OCI-LY1 (cell line): Measurements from ENCODE around the gene ABTB2.

Source experiments
- H2AFZ ChIP-seq: fragments of 200-600 bp; sonication (generic), shearing (Covaris generic); 2 replicates; pipeline ENCODE4 v1.6.0; 2014; ENCODE audit warnings: antibody characterized with exemption, mild to moderate bottlenecking, low read length
- H3F3A ChIP-seq: fragments of 200-600 bp; sonication (generic), shearing (Covaris generic); 2 replicates; pipeline ENCODE4 v1.6.0; 2014; ENCODE audit warnings: mild to moderate bottlenecking, antibody characterized with exemption, low read length, moderate library complexity; ENCODE audit not compliant: insufficient read depth
- H3K27ac ChIP-seq: fragments of 200-600 bp; sonication (generic); 2 replicates; pipeline ENCODE4 v1.5.1; 2014; ENCODE audit warnings: low read length, mixed run types, mild to moderate bottlenecking, low read depth; ENCODE audit not compliant: poor library complexity, severe bottlenecking
- H3K27me3 ChIP-seq: fragments of 200-600 bp; sonication (generic); 2 replicates; pipeline ENCODE4 v1.6.0; 2014; ENCODE audit warnings: antibody characterized with exemption, mild to moderate bottlenecking, low read length, moderate library complexity; ENCODE audit not compliant: insufficient read depth
- H3K36me3 ChIP-seq: fragments of 200-600 bp; sonication (generic); 2 replicates; pipeline ENCODE4 v1.6.1; 2014; ENCODE audit warnings: mild to moderate bottlenecking, antibody characterized with exemption, low read length, moderate library complexity, mixed read lengths; ENCODE audit not compliant: insufficient read depth
- H3K4me1 ChIP-seq: fragments of 200-600 bp; sonication (generic); 2 replicates; pipeline ENCODE4 v1.5.1; 2014; ENCODE audit warnings: mild to moderate bottlenecking, low read length, moderate library complexity; ENCODE audit not compliant: insufficient read depth, severe bottlenecking
- H3K4me2 ChIP-seq: fragments of 200-600 bp; sonication (generic), shearing (Covaris generic); 2 replicates; pipeline ENCODE4 v1.6.1; 2014; ENCODE audit warnings: low read length
- H3K4me3 ChIP-seq: fragments of 200-600 bp; sonication (generic); 2 replicates; pipeline ENCODE4 v1.5.1; 2014; ENCODE audit warnings: low read length, low read depth, mild to moderate bottlenecking, mixed read lengths; ENCODE audit not compliant: poor library complexity, severe bottlenecking
- H3K79me2 ChIP-seq: fragments of 200-600 bp; shearing (Covaris generic); 2 replicates; pipeline ENCODE4 v1.6.1; 2016; ENCODE audit warnings: mixed run types, low read length, mixed read lengths; ENCODE audit not compliant: insufficient read depth
- H3K9ac ChIP-seq: fragments of 200-600 bp; sonication (generic), shearing (Covaris generic); 2 replicates; pipeline ENCODE4 v1.6.1; 2014; ENCODE audit warnings: mild to moderate bottlenecking, low read length, mixed read lengths
- H3K9me2 ChIP-seq: fragments of 200-600 bp; sonication (generic), shearing (Covaris generic); 2 replicates; pipeline ENCODE4 v1.6.1; 2014; ENCODE audit warnings: low read depth, mild to moderate bottlenecking, low read length, mixed read lengths
- H3K9me3 ChIP-seq: fragments of 200-600 bp; shearing (Covaris generic); 2 replicates; pipeline ENCODE4 v1.6.1; 2014; ENCODE audit warnings: low read length, mixed read lengths
- H4K20me1 ChIP-seq: fragments of 200-600 bp; sonication (generic), shearing (Covaris generic); 2 replicates; pipeline ENCODE4 v1.6.0; 2016; ENCODE audit warnings: mild to moderate bottlenecking, low read length; ENCODE audit not compliant: insufficient read depth
- EZH2 ChIP-seq: fragments of 200-600 bp; sonication (generic), shearing (Covaris generic); IDR thresholded peaks from 2 replicates; pipeline ENCODE4 v1.8.0; 2017; ENCODE audit warnings: borderline replicate concordance, mixed run types, mild to moderate bottlenecking, antibody characterized with exemption, low read length, moderate library complexity, mixed read lengths
- TF ChIP-seq, protein P1 (sequence below): fragments of 200-600 bp; sonication (generic), shearing (Covaris generic); IDR thresholded peaks from 2 replicates; pipeline ENCODE4 v1.5.1; 2017; ENCODE audit warnings: mild to moderate bottlenecking, antibody characterized with exemption, low read length, moderate library complexity, mixed read lengths

The ABTB2 gene

GRCh38 chr11:34331736-34332135, 26.1 kb downstream of the ABTB2 start:
- Histone ChIP-seq H3K36me3 (no peaks in the 10 kb centered on the region), H3K9ac (no peak overlapping the region), H4K20me1 (no peaks in the 10 kb centered on the region), H3K27ac (no peak overlapping the region), H3K4me3 (no peak overlapping the region), H3K79me2 (no peaks in the 10 kb centered on the region), H3K4me1 (no peaks in the 10 kb centered on the region), H3K4me2 (no peak overlapping the region), H3F3A (no peaks in the 10 kb centered on the region), H2AFZ (no peak overlapping the region), H3K9me3 (no peaks in the 10 kb centered on the region), H3K27me3 (no peaks in the 10 kb centered on the region), H3K9me2 (no peaks in the 10 kb centered on the region)
- no peak for TF ChIP-seq EZH2
- TF ChIP-seq, protein P1, sequence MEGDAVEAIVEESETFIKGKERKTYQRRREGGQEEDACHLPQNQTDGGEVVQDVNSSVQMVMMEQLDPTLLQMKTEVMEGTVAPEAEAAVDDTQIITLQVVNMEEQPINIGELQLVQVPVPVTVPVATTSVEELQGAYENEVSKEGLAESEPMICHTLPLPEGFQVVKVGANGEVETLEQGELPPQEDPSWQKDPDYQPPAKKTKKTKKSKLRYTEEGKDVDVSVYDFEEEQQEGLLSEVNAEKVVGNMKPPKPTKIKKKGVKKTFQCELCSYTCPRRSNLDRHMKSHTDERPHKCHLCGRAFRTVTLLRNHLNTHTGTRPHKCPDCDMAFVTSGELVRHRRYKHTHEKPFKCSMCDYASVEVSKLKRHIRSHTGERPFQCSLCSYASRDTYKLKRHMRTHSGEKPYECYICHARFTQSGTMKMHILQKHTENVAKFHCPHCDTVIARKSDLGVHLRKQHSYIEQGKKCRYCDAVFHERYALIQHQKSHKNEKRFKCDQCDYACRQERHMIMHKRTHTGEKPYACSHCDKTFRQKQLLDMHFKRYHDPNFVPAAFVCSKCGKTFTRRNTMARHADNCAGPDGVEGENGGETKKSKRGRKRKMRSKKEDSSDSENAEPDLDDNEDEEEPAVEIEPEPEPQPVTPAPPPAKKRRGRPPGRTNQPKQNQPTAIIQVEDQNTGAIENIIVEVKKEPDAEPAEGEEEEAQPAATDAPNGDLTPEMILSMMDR, result no peak

DNA sequence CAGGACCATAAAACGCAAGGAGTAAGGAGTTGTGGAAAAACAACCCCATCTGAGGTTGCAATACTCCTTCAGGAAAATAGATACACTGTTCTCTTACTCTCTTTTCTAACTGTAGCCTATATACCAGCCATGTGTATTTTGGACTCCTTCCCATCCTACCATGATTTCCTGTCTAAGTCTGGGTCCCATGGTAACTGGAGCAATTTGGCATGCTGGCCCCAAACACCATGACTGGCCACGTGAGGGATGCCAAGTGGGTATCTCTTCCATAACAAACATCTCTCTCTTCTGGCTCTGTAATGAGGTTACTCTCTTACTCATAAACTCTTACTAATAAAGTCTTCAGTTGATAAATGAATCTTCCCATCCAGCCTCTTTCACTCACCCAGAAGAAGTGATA, 26.5 kb downstream of the ABTB2 start:
- Histone ChIP-seq H3K27me3 (no peaks in the 10 kb centered on the region), H4K20me1 (no peaks in the 10 kb centered on the region), H3K4me2 (no peak overlapping the region), H3K4me1 (no peaks in the 10 kb centered on the region), H3K4me3 (no peak overlapping the region), H2AFZ (no peak overlapping the region), H3K9ac (no peak overlapping the region), H3K36me3 (no peaks in the 10 kb centered on the region), H3K27ac (no peak overlapping the region), H3F3A (no peaks in the 10 kb centered on the region), H3K9me2 (no peaks in the 10 kb centered on the region), H3K9me3 (no peaks in the 10 kb centered on the region), H3K79me2 (no peaks in the 10 kb centered on the region)
- TF ChIP-seq, protein P1, result no peak
- TF ChIP-seq EZH2, result no peak

DNA sequence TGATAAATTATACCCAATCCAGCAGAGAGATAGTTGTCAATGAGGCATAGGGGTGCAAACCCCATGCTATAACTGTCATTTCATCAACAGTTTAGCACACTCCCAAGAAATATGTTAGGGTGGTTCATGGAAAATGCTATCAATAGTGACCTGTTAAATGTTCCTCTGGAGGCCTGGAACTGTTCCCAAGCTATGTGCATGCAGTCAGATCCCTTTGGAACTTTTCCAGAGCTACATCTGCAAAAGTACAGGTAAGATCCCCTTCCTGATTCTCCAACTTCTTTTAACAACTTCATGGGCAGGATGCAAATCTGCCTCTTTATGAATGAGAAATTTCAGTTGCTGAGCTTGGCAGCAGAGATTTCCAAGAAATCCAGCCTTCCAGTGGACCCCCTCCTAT, 27.2 kb downstream of the ABTB2 start:
- Histone ChIP-seq H4K20me1 (no peaks in the 10 kb centered on the region), H3K4me3 (no peak overlapping the region), H3K4me2 (no peak overlapping the region), H3K79me2 (no peaks in the 10 kb centered on the region), H2AFZ (no peak overlapping the region), H3K9me2 (no peaks in the 10 kb centered on the region), H3K9ac (no peak overlapping the region), H3K27ac (no peak overlapping the region), H3K9me3 (no peaks in the 10 kb centered on the region), H3K27me3 (no peaks in the 10 kb centered on the region), H3F3A (no peaks in the 10 kb centered on the region), H3K4me1 (no peaks in the 10 kb centered on the region), H3K36me3 (no peaks in the 10 kb centered on the region)
- TF ChIP-seq, protein P1, result no peak
- no peak for TF ChIP-seq EZH2
